Astrocyte (in vitro differentiated cells and primary cell): ENCODE data around the gene UNC5C.

Source experiments
- CTCF ChIP-seq: IDR thresholded peaks from 2 replicates; pipeline ENCODE4 v1.5.1; 2011; ENCODE audit warnings: low read depth, mild to moderate bottlenecking, inconsistent platforms, low read length, moderate library complexity; ENCODE audit not compliant: insufficient read depth
- EZH2 ChIP-seq: IDR thresholded peaks from 2 replicates; pipeline ENCODE4 v1.6.1; 2012; ENCODE audit warnings: mild to moderate bottlenecking, low read length, inconsistent platforms; ENCODE audit not compliant: insufficient read depth

- no peak for TF ChIP-seq CTCF
- no peak for TF ChIP-seq EZH2
Measured at GRCh38 chr4:95387719-95388118, 161.1 kb downstream of the UNC5C start.
